HG03520 (cell line): ENCODE data around the gene LOXHD1.

ENCODE experiments used
- ATAC-seq: cut with Tn5 transposase; IDR thresholded peaks from one replicate; pipeline ENCODE4 v1.9.1; 2021; ENCODE audit warnings: mild to moderate bottlenecking, moderate library complexity; ENCODE audit not compliant: unreplicated experiment

Gene LOXHD1

DNA sequence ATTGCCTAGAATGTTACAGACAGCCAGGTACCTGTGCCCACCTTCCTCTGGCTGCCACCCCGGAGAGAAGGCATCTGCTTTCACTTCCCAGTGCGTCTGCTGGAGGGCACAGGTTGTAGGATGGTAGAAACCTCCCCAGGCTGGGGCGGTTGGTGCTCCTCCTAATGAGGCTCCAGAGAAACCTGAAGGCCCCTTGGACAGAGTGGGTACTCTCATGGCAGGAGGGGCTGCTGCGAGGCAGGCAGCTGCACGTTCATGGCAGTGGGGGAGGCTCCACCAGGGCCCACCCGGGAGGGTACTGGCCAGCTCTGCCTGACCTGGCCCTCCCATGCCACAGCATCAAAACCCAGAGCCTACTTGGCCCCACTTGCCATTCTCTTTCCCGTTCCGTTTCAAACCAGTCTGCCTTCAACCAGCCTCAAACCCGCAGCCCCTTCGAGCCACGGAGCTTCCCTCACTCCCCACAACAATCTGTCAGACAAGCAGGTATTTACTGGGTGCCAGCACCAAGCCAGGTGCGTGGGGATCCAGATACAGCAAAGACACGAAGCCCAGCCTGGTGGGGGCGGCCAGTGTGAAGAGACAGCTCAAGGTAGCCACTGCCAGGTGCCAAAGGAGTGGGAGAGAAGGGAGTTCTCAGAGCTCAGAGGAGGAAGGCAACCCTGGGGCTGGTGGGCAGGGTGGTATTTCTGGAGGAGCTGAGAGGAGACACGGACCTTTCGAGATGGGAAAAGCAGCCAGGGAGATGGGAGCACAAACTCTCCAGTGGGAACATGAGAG lies 229.6 kb downstream of the LOXHD1 start:
- no peak for ATAC-seq
